Heart left ventricle (tissue), 16 donors: Measurements from ENCODE around the gene NDFIP2. TPM values are rescaled to one million over a fixed set of nuclear protein-coding genes. Genes with fewer than 3 reads are reported as not detected.

ENCODE experiments used
- ATAC-seq, 4 donors: fragments of 200-7000 bp; cut with Tn5 transposase; one replicate each; pipeline ENCODE4 v1.9.1; 2020 to 2022; ENCODE audit warnings: moderate library complexity in 4 of 4, mild to moderate bottlenecking in 3 of 4, moderate number of reproducible peaks in 1 of 4
- DNase-seq, 5 donors: peaks; one replicate each; pipeline ENCODE4 v3.0.0-alpha.2; 2020
- H3K27ac ChIP-seq, 12 donors: fragments of 200-600 bp; sonication (generic) in 4 of 12; one replicate each; pipeline versions ENCODE4 v1.5.0 to v1.8.0; 2016 to 2022; ENCODE audit warnings: mild to moderate bottlenecking in 2 of 12
- H3K27me3 ChIP-seq, 9 donors: fragments of 200-600 bp; sonication (generic) in 2 of 9; one replicate each; pipeline versions ENCODE4 v1.5.1 to v1.8.0; 2016 to 2022; ENCODE audit warnings: mild to moderate bottlenecking in 3 of 9
- H3K36me3 ChIP-seq, 9 donors: fragments of 200-600 bp; sonication (generic) in 2 of 9; one replicate each; pipeline versions ENCODE4 v1.5.0 to v1.8.0; 2018 to 2022; ENCODE audit warnings: mild to moderate bottlenecking in 2 of 9
- H3K4me1 ChIP-seq, 12 donors: fragments of 200-600 bp; sonication (generic) in 4 of 12; one replicate each; pipeline versions ENCODE4 v1.5.0 to v1.8.0; 2016 to 2022; ENCODE audit warnings: mild to moderate bottlenecking in 3 of 12
- H3K4me3 ChIP-seq, 12 donors: fragments of 200-600 bp; sonication (generic) in 4 of 12; one replicate each; pipeline versions ENCODE4 v1.5.0 to v1.8.0; 2017 to 2022; ENCODE audit warnings: mild to moderate bottlenecking in 9 of 12, moderate library complexity in 4 of 12
- H3K9me3 ChIP-seq, 12 donors: fragments of 200-600 bp; sonication (generic) in 4 of 12; one replicate each; pipeline versions ENCODE4 v1.5.0 to v1.8.0; 2016 to 2022; ENCODE audit warnings: mild to moderate bottlenecking in 1 of 12
- POLR2A ChIP-seq, 2 donors: fragments of 450-650 bp; IDR thresholded peaks; one replicate each; pipeline ENCODE4 v1.6.1; 2017; ENCODE audit warnings: antibody characterized with exemption in 2 of 2, mild to moderate bottlenecking in 2 of 2, moderate library complexity in 2 of 2
- WGBS, 4 donors: extraction: QIAGEN DNeasy Blood & Tissue Kit in 2 of 4; methylation state at CpG; one replicate each; pipeline versions ENCODE4 v1.1.5 to v1.1.7; 2013 to 2018; 5-methylcytosine and 5-hydroxymethylcytosine counted together
- intact Hi-C, 10 donors: fragments of 100-400 bp; cut with DNase I; formaldehyde crosslinking; loops; one replicate each; pipeline versions ENCODE4 v1.11.1 to v1.14.2; 2022
- polyA plus RNA-seq, 2 donors: library from polyadenylated mRNA; stranded (reverse); fragments of 200-250 nt; gene quantifications; one replicate each; pipeline ENCODE4 v1.2.3, GENCODE V29; 2013
- total RNA-seq, 9 donors: library from RNA; depleted of rRNA in 2 of 9; stranded (reverse); fragments of >200 nt in 2 of 9; fragmentation: NEBNext Ultra II Directional in 3 of 9; extraction: Animal tissue kit (Norgen Biotek cat#: 25700) in 3 of 9; gene quantifications; one replicate each; pipeline versions ENCODE4 v1.1.0 to v1.2.4, GENCODE V29; 2016 to 2023
- TF ChIP-seq, protein P1 (sequence below), 12 donors: fragments of 200-600 bp; sonication (generic) in 4 of 12; IDR thresholded peaks; one replicate each; pipeline versions ENCODE4 v1.5.0 to v1.8.0; 2018 to 2022; ENCODE audit warnings: antibody characterized with exemption in 12 of 12, mild to moderate bottlenecking in 5 of 12
- donor health status: ischemic (EF 13 %, LVEDD 7.1; RV severe dilation, severe dysfunction).
- donor health status: healthy with polysubstance abuse.
- donor health status: DM: no; HTN: yes; CAD: no.
- donor health status: DM: no; HTN: no; CAD: no.
- donor health status: ischemic (EF 25% LVEDD 6.9; RV normal size, moderate dysfunction).
- donor health status: ischemic (EF 25% LVEDD 5.7; RV mildly dilated, moderate dysfunction).
- donor health status: healthy.
- donor health status: DM: yes; HTN: yes; CAD: no.
- donor health status: ischemic (EF 35%, LVEDD 5.7; RV mildly dilated, moderate dysfunction).
- donor health status: nonischemic (EF 11% LVEDD 7.7; RV severe dilation, severe dysfunction).
- donor health status: DM: yes; HTN: yes; CAD: no.
- donor health status: PGD.
- donor health status: ischemic (EF 29% LVEDD 5.4; RV normal size, mild dysfunction).
- donor health status: nonischemic (EF 23%, LVEDD 6.1; RV moderate dilation, normal function).

NDFIP2 gene
- total and polyA plus RNA-seq, 11 donors, result 14.2 to 42.6 (median 32.1) TPM

DNA sequence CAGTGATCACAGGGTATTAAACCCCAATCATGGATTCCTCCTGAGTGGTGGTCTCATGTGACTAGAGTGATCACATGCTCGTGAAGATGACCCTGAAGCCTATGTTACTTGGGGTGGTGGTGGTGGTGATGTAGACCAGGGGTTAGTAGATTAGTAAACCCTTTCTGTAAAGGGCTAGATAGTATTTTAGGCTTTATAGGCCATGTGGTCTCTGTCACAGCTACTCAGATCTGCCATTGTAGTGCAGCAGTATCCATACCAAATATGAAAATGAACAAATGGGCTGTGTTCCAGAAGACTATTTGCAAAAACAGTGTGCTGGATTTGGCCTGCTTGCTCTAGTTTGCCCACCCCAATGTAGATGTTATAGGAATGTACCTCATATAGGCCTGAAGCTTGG is 9.4 kb downstream of the NDFIP2 start:
- 44 to 64% (median 53%) methylated on average over 1 of the region's 1 CpG for WGBS, 4 donors
- ATAC-seq (peak in 2 of 4 donors; percentile 21 to 73), DNase-seq (no peak)
- Histone ChIP-seq H3K36me3 (no peaks in the 10 kb centered on the region), H3K27ac (no peak overlapping the region), H3K9me3 (no peaks in the 10 kb centered on the region), H3K4me1 (peaks cover 0 to 50% (median 11%) of the 10 kb centered on the region in 12 donors), H3K4me3 (no peak overlapping the region), H3K27me3 (no peaks in the 10 kb centered on the region)
- TF ChIP-seq, protein P1, sequence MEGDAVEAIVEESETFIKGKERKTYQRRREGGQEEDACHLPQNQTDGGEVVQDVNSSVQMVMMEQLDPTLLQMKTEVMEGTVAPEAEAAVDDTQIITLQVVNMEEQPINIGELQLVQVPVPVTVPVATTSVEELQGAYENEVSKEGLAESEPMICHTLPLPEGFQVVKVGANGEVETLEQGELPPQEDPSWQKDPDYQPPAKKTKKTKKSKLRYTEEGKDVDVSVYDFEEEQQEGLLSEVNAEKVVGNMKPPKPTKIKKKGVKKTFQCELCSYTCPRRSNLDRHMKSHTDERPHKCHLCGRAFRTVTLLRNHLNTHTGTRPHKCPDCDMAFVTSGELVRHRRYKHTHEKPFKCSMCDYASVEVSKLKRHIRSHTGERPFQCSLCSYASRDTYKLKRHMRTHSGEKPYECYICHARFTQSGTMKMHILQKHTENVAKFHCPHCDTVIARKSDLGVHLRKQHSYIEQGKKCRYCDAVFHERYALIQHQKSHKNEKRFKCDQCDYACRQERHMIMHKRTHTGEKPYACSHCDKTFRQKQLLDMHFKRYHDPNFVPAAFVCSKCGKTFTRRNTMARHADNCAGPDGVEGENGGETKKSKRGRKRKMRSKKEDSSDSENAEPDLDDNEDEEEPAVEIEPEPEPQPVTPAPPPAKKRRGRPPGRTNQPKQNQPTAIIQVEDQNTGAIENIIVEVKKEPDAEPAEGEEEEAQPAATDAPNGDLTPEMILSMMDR (IDR thresholded peaks at IDR 0.05), result no peak
- no peak for TF ChIP-seq POLR2A (IDR thresholded peaks at IDR 0.05)
- intact Hi-C loops, result no loop called here

DNA sequence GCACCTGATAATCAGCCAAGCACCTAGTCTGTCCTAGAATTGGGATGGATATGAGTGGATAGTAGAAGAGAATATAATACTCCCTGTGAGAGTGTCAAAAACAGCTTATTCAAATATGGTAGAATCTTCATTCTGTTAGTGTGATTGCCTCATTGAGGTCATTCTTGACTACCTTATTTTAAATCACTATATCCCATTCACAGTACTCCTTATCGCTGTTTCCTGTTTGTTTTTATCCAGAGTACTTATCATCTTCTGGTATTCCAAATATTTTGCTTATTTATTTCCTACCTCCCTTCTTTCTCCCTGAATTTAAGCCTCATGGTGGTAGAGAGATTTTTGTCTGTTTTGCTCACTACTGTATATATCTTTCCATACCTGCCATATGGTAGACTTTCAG is 9.9 kb downstream of the NDFIP2 start:
- no peak for DNase-seq
- no peak for TF ChIP-seq POLR2A (IDR thresholded peaks at IDR 0.05)
- TF ChIP-seq, protein P1 (IDR thresholded peaks at IDR 0.05), result no peak
- Histone ChIP-seq H3K27ac (no peak overlapping the region), H3K9me3 (no peaks in the 10 kb centered on the region), H3K4me1 (peaks cover 0 to 47% (median 10%) of the 10 kb centered on the region in 12 donors), H3K4me3 (no peak overlapping the region), H3K36me3 (no peaks in the 10 kb centered on the region), H3K27me3 (no peaks in the 10 kb centered on the region)
- WGBS, 4 donors, result 72 to 80% (median 79%) methylated on average over 1 of the region's 1 CpG
- ATAC-seq, result no peak
- intact Hi-C loops, result no loop called here

GRCh38 chr13:79491715-79492114 is 10.8 kb downstream of the NDFIP2 start:
- 72 to 82% (median 75%) methylated on average over 4 of the region's 4 CpGs for WGBS, 4 donors
- TF ChIP-seq, protein P1 (IDR thresholded peaks at IDR 0.05), result no peak
- TF ChIP-seq POLR2A (IDR thresholded peaks at IDR 0.05), result no peak
- intact Hi-C loops, result no loop called here
- Histone ChIP-seq H3K4me3 (no peak overlapping the region), H3K27me3 (no peaks in the 10 kb centered on the region), H3K4me1 (peaks cover 0 to 45% (median 10%) of the 10 kb centered on the region in 12 donors), H3K27ac (no peak overlapping the region), H3K9me3 (no peaks in the 10 kb centered on the region), H3K36me3 (no peaks in the 10 kb centered on the region)
- ATAC-seq (no peak), DNase-seq (no peak)

DNA sequence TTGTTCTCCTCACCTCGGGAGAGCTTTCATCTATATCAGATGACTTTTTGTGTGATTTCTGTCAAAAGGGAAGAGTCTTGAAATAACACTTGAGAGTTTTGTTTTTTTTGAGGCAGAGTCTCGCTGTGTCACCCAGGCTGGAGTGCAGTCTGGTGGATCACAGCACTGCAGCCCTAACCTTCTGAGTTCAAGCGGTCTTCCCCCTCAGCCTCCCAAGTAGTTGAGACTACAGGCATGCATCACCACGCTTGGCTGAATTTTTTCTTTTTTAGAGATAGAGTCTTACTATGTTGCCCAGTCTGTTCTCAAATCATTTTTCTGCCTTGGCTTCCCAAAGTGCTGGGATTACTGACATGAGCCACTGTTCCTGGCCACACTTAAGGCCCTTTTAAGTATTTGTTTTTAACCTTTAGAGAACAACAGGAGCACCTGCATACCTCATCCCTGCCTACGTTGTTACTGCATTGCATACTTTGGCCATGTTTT is 11.4 kb downstream of the NDFIP2 start:
- TF ChIP-seq, protein P1 (IDR thresholded peaks at IDR 0.05), result no peak
- no peak for TF ChIP-seq POLR2A (IDR thresholded peaks at IDR 0.05)
- no peak overlapping the region for H3K27ac ChIP-seq
- intact Hi-C loops, result no loop called here

More for the DNA sequence above, 11.4 kb downstream of the NDFIP2 start:
- Histone ChIP-seq H3K4me1 (peaks cover 0 to 45% (median 10%) of the 10 kb centered on the region in 12 donors), H3K9me3 (no peaks in the 10 kb centered on the region), H3K27me3 (no peaks in the 10 kb centered on the region), H3K36me3 (no peaks in the 10 kb centered on the region), H3K4me3 (no peak overlapping the region)
- WGBS, 4 donors, result 73 to 79% (median 76%) methylated on average over 5 of the region's 5 CpGs
- no peak for DNase-seq
- ATAC-seq, result peak in 1 of 4 donors; percentile 24
